ENCODE results near the gene SEMA3F.

SEMA3F gene

GRCh38 chr3:50140990-50141389 lies 14.1 kb upstream of the SEMA3F start:
- H4K8ac ChIP-seq (ENCODE audit: low read length) = no peak overlapping the region
- no peak overlapping the region for H3K23ac ChIP-seq (ENCODE audit: low read length in 2 of 2)
- peaks cover 21 to 22% of the 10 kb centered on the region in 2 experiments for H3K27me3 ChIP-seq (ENCODE audit: control insufficient read depth in 1 of 2, insufficient read depth in 1 of 2, low read length in 2 of 2)
- H3K9me3 ChIP-seq (ENCODE audit: control insufficient read depth, low read length) = no peaks in the 10 kb centered on the region
- H3K4me3 ChIP-seq (ENCODE audit: insufficient read depth in 1 of 2, low read depth in 1 of 2, low read length in 2 of 2) = no peak overlapping the region
- H2BK12ac ChIP-seq (ENCODE audit: low read length in 2 of 2) = no peak overlapping the region
- H3K14ac ChIP-seq (ENCODE audit: low read length in 2 of 2) = no peak overlapping the region
- no peak overlapping the region for H3K4me2 ChIP-seq (ENCODE audit: low read length, poor library complexity, severe bottlenecking)
- H3K18ac ChIP-seq (ENCODE audit: low read depth in 1 of 2, low read length in 2 of 2) = no peak overlapping the region
- peaks cover 27% of the 10 kb centered on the region for H3K4me1 ChIP-seq (ENCODE audit: control insufficient read depth, insufficient read depth, low read depth, low read length)
- no peak overlapping the region for H4K91ac ChIP-seq (ENCODE audit: low read length)
- H2AK5ac ChIP-seq (ENCODE audit: low read length, severe bottlenecking) = no peak overlapping the region
- no peak overlapping the region for H2BK5ac ChIP-seq (ENCODE audit: low read depth, low read length, poor library complexity, severe bottlenecking)
- H3K36me3 ChIP-seq (ENCODE audit: control insufficient read depth in 1 of 2, insufficient read depth in 2 of 2, low read depth in 1 of 2, low read length in 2 of 2) = no peaks in the 10 kb centered on the region
- no peak overlapping the region for H2AFZ ChIP-seq (ENCODE audit: low read depth, low read length)
- H2BK120ac ChIP-seq (ENCODE audit: low read depth, low read length) = no peak overlapping the region
- H3K27ac ChIP-seq (ENCODE audit: low read length, poor library complexity, severe bottlenecking) = no peak overlapping the region
- no peak overlapping the region for H2BK15ac ChIP-seq (ENCODE audit: low read depth, poor library complexity, severe bottlenecking)
- no peak overlapping the region for H3K4ac ChIP-seq (ENCODE audit: low read depth in 1 of 2, low read length in 2 of 2)
- H3K79me1 ChIP-seq (replicated peaks; ENCODE audit: low read length, poor library complexity, severe bottlenecking) = no peaks in the 10 kb centered on the region
- DNase-seq = no peak
- H3K9ac ChIP-seq (ENCODE audit: low read length) = no peak overlapping the region
- WGBS = 94% methylated on average over 12 of the region's 12 CpGs

GRCh38 chr3:50146316-50146901 lies 8.7 kb upstream of the SEMA3F start:
- no peak overlapping the region for H2AFZ ChIP-seq (ENCODE audit: low read depth, low read length)
- no peak overlapping the region for H2BK120ac ChIP-seq (ENCODE audit: low read depth, low read length)
- no peak overlapping the region for H4K91ac ChIP-seq (ENCODE audit: low read length)
- peaks cover 0 to 29% of the 10 kb centered on the region in 2 experiments for H3K27me3 ChIP-seq (ENCODE audit: control insufficient read depth in 1 of 2, insufficient read depth in 1 of 2, low read length in 2 of 2)
- no peak overlapping the region for H3K4me3 ChIP-seq (ENCODE audit: insufficient read depth in 1 of 2, low read depth in 1 of 2, low read length in 2 of 2)
- peak overlapping the region; percentile 49 to 80 for H2BK12ac ChIP-seq (ENCODE audit: low read length in 2 of 2)
- no peak for DNase-seq
- H3K9me3 ChIP-seq (ENCODE audit: control insufficient read depth, low read length) = no peaks in the 10 kb centered on the region
- H3K4me2 ChIP-seq (ENCODE audit: low read length, poor library complexity, severe bottlenecking) = no peak overlapping the region
- no peak overlapping the region for H3K14ac ChIP-seq (ENCODE audit: low read length in 2 of 2)
- H3K9ac ChIP-seq (ENCODE audit: low read length) = no peak overlapping the region
- no peak overlapping the region for H2AK5ac ChIP-seq (ENCODE audit: low read length, severe bottlenecking)
- no peak overlapping the region for H2BK15ac ChIP-seq (ENCODE audit: low read depth, poor library complexity, severe bottlenecking)
- H3K18ac ChIP-seq (ENCODE audit: low read depth in 1 of 2, low read length in 2 of 2) = peak overlapping the region; percentile 23 to 64
- WGBS = 55% methylated on average over 2 of the region's 3 CpGs
- H3K4me1 ChIP-seq (ENCODE audit: control insufficient read depth, insufficient read depth, low read depth, low read length) = peaks cover 2% of the 10 kb centered on the region
- H3K4ac ChIP-seq (ENCODE audit: low read depth in 1 of 2, low read length in 2 of 2) = no peak overlapping the region
- no peak overlapping the region for H4K8ac ChIP-seq (ENCODE audit: low read length)
- H3K79me1 ChIP-seq (replicated peaks; ENCODE audit: low read length, poor library complexity, severe bottlenecking) = no peaks in the 10 kb centered on the region
- H3K23ac ChIP-seq (ENCODE audit: low read length in 2 of 2) = no peak overlapping the region
- no peaks in the 10 kb centered on the region for H3K36me3 ChIP-seq (ENCODE audit: control insufficient read depth in 1 of 2, insufficient read depth in 2 of 2, low read depth in 1 of 2, low read length in 2 of 2)
- H3K27ac ChIP-seq (ENCODE audit: low read length, poor library complexity, severe bottlenecking) = no peak overlapping the region
- no peak overlapping the region for H2BK5ac ChIP-seq (ENCODE audit: low read depth, low read length, poor library complexity, severe bottlenecking)

DNA sequence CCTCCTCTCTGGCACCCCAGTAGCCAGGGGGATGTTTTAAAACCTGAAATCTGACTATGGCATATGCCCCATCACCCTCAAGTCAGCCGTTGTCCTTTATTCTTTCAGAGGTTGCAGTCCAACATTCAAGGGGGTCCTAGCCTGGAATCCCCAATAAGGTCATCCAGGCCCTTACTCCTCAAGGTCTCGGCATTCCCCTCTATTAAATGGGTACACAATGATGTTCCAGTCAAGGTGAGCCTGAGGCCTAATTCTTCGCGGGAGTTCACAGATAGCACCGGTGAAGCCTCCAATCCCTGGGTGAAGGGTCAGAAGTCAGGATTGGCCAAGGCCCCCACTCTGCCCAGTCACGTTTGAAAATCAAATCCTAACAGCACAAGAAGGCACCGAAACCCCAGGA lies 8.1 kb upstream of the SEMA3F start:
- Histone ChIP-seq H3K4me3 (ENCODE audit: insufficient read depth in 1 of 2, low read depth in 1 of 2, low read length in 2 of 2) (no peak overlapping the region), H3K4ac (ENCODE audit: low read depth in 1 of 2, low read length in 2 of 2) (no peak overlapping the region), H3K79me1 (replicated peaks; ENCODE audit: low read length, poor library complexity, severe bottlenecking) (no peaks in the 10 kb centered on the region), H3K4me2 (ENCODE audit: low read length, poor library complexity, severe bottlenecking) (no peak overlapping the region), H3K9me3 (ENCODE audit: control insufficient read depth, low read length) (no peaks in the 10 kb centered on the region), H3K23ac (ENCODE audit: low read length in 2 of 2) (no peak overlapping the region), H3K14ac (ENCODE audit: low read length in 2 of 2) (no peak overlapping the region), H2BK15ac (ENCODE audit: low read depth, poor library complexity, severe bottlenecking) (peak overlapping the region; percentile 62), H4K8ac (ENCODE audit: low read length) (peak overlapping the region; percentile 55), H3K18ac (ENCODE audit: low read depth in 1 of 2, low read length in 2 of 2) (no peak overlapping the region), H3K36me3 (ENCODE audit: control insufficient read depth in 1 of 2, insufficient read depth in 2 of 2, low read depth in 1 of 2, low read length in 2 of 2) (no peaks in the 10 kb centered on the region), H2BK12ac (ENCODE audit: low read length in 2 of 2) (peak overlapping the region; percentile 38 to 65), H2BK120ac (ENCODE audit: low read depth, low read length) (no peak overlapping the region), H2AK5ac (ENCODE audit: low read length, severe bottlenecking) (no peak overlapping the region), H3K4me1 (ENCODE audit: control insufficient read depth, insufficient read depth, low read depth, low read length) (peaks cover 2% of the 10 kb centered on the region), H3K27me3 (ENCODE audit: control insufficient read depth in 1 of 2, insufficient read depth in 1 of 2, low read length in 2 of 2) (peaks cover 0 to 34% of the 10 kb centered on the region in 2 experiments), H3K9ac (ENCODE audit: low read length) (no peak overlapping the region), H2BK5ac (ENCODE audit: low read depth, low read length, poor library complexity, severe bottlenecking) (no peak overlapping the region), H3K27ac (ENCODE audit: low read length, poor library complexity, severe bottlenecking) (no peak overlapping the region), H4K91ac (ENCODE audit: low read length) (no peak overlapping the region), H2AFZ (ENCODE audit: low read depth, low read length) (no peak overlapping the region)
- 96% methylated on average over 7 of the region's 7 CpGs for WGBS
- DNase-seq = no peak

DNA sequence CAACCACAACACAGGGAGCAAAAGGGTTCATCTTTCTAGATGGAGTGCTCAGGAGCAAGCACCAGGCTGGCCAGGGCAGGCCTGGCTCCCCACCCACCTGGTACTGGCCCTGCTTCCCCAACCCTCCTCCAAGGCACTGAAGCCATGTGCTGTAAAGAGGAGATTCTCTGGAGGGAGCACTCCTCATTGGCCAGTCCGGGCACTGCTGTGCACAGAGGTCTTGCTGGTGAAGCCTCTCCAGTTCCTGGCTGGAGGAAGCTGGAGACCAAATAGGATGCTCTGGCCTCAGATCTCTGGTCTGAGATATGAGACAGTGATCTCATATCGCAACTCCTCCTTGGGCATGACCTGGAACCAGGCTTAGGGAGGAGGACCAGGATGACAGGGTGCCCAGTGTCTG lies 7.7 kb upstream of the SEMA3F start:
- no peak overlapping the region for H3K27ac ChIP-seq (ENCODE audit: low read length, poor library complexity, severe bottlenecking)
- no peak overlapping the region for H3K18ac ChIP-seq (ENCODE audit: low read depth in 1 of 2, low read length in 2 of 2)
- no peaks in the 10 kb centered on the region for H3K9me3 ChIP-seq (ENCODE audit: control insufficient read depth, low read length)
- H3K36me3 ChIP-seq (ENCODE audit: control insufficient read depth in 1 of 2, insufficient read depth in 2 of 2, low read depth in 1 of 2, low read length in 2 of 2) = no peaks in the 10 kb centered on the region
- no peak overlapping the region for H3K4me2 ChIP-seq (ENCODE audit: low read length, poor library complexity, severe bottlenecking)
- H2BK5ac ChIP-seq (ENCODE audit: low read depth, low read length, poor library complexity, severe bottlenecking) = no peak overlapping the region
- no peak overlapping the region for H2BK120ac ChIP-seq (ENCODE audit: low read depth, low read length)
- H3K4ac ChIP-seq (ENCODE audit: low read depth in 1 of 2, low read length in 2 of 2) = no peak overlapping the region
- H4K8ac ChIP-seq (ENCODE audit: low read length) = peak overlapping the region; percentile 55
- H3K27me3 ChIP-seq (ENCODE audit: control insufficient read depth in 1 of 2, insufficient read depth in 1 of 2, low read length in 2 of 2) = peaks cover 0 to 34% of the 10 kb centered on the region in 2 experiments
- no peak overlapping the region for H4K91ac ChIP-seq (ENCODE audit: low read length)
- H2BK15ac ChIP-seq (ENCODE audit: low read depth, poor library complexity, severe bottlenecking) = no peak overlapping the region
- no peak overlapping the region for H3K4me3 ChIP-seq (ENCODE audit: insufficient read depth in 1 of 2, low read depth in 1 of 2, low read length in 2 of 2)
- no peaks in the 10 kb centered on the region for H3K79me1 ChIP-seq (replicated peaks; ENCODE audit: low read length, poor library complexity, severe bottlenecking)
- H3K23ac ChIP-seq (ENCODE audit: low read length in 2 of 2) = peak overlapping the region in 1 of 2 experiments; percentile 35
- DNase-seq = no peak
- no peak overlapping the region for H2AFZ ChIP-seq (ENCODE audit: low read depth, low read length)
- peaks cover 2% of the 10 kb centered on the region for H3K4me1 ChIP-seq (ENCODE audit: control insufficient read depth, insufficient read depth, low read depth, low read length)
- 91% methylated on average over 2 of the region's 2 CpGs for WGBS
- H3K14ac ChIP-seq (ENCODE audit: low read length in 2 of 2) = no peak overlapping the region
- H3K9ac ChIP-seq (ENCODE audit: low read length) = no peak overlapping the region
- H2BK12ac ChIP-seq (ENCODE audit: low read length in 2 of 2) = peak overlapping the region; percentile 62 to 65
- H2AK5ac ChIP-seq (ENCODE audit: low read length, severe bottlenecking) = no peak overlapping the region
